Prostate gland (tissue), 2 donors: ENCODE measurements around the gene MMS19. TPM values are rescaled to one million over a fixed set of nuclear protein-coding genes. Genes with fewer than 3 reads are reported as not detected.

Source experiments
- DNase-seq: peaks from one replicate; pipeline ENCODE4 v3.0.0-alpha.2; 2019; ENCODE audit warnings: low spot score
- H3K27ac ChIP-seq, 2 donors: fragments of 200-600 bp; sonication (generic); 2 replicates each; pipeline ENCODE4 v1.5.1; 2017 to 2019
- H3K27me3 ChIP-seq: fragments of 200-600 bp; sonication (generic); replicated peaks from 2 replicates; pipeline ENCODE4 v1.5.1; 2019; ENCODE audit not compliant: insufficient read depth
- H3K36me3 ChIP-seq, 2 donors: fragments of 200-600 bp; sonication (generic); 1 replicate in 1 of 2; 2 replicates in 1 of 2; pipeline versions ENCODE4 v1.5.1 to v1.8.1; 2017 to 2019
- H3K4me1 ChIP-seq: fragments of 200-600 bp; sonication (generic); replicated peaks from 2 replicates; pipeline ENCODE4 v1.5.1; 2019
- H3K4me3 ChIP-seq, 2 donors: fragments of 200-600 bp; sonication (generic); 2 replicates each; pipeline ENCODE4 v1.5.1; 2017 to 2019
- H3K9me3 ChIP-seq: fragments of 200-600 bp; sonication (generic); 2 replicates; pipeline ENCODE4 v1.5.1; 2017
- CTCF ChIP-seq, 4 experiments: fragments of 200-600 bp in 2 of 4; fragments of 450-650 bp in 2 of 4; sonication (generic) in 2 of 4; IDR thresholded peaks; 1 replicate in 3 of 4; 2 replicates in 1 of 4; pipeline ENCODE4 v1.5.1; 2016 to 2019; ENCODE audit warnings: antibody characterized with exemption in 4 of 4, mild to moderate bottlenecking in 2 of 4, moderate library complexity in 2 of 4
- POLR2A ChIP-seq: fragments of 450-650 bp; IDR thresholded peaks from one replicate; pipeline ENCODE4 v1.6.1; 2016; ENCODE audit warnings: antibody characterized with exemption, mild to moderate bottlenecking
- POLR2AphosphoS5 ChIP-seq: sonication (generic); formaldehyde crosslinking; IDR thresholded peaks from one replicate; pipeline ENCODE4 v1.6.1; 2017; ENCODE audit warnings: antibody characterized with exemption
- WGBS: methylation state at CpG from one replicate; pipeline ENCODE4 v1.1.5; 2018; 5-methylcytosine and 5-hydroxymethylcytosine counted together
- intact Hi-C: fragments of 100-400 bp; cut with DNase I; formaldehyde crosslinking; loops from one replicate; pipeline ENCODE4 v1.14.2; 2022
- total RNA-seq, 2 donors: library from RNA; depleted of rRNA; stranded (reverse); fragments of >200 nt; gene quantifications; one replicate each; pipeline ENCODE4 v1.1.0, GENCODE V29; 2016

MMS19 gene
- total RNA-seq, 2 donors from 2014 or later, result 41.5 to 207 TPM

- intact Hi-C loops, result no loop called here
- no peak overlapping the region for H3K4me3 ChIP-seq
- TF ChIP-seq POLR2AphosphoS5, result no peak
- TF ChIP-seq POLR2A, result no peak
- TF ChIP-seq CTCF (IDR thresholded peaks at IDR 0.05), result no peak
- no peaks in the 10 kb centered on the region for H3K27me3 ChIP-seq
- WGBS, result 95% methylated on average over 5 of the region's 5 CpGs
- no peak overlapping the region for H3K27ac ChIP-seq
- DNase-seq, result no peak
- no peaks in the 10 kb centered on the region for H3K4me1 ChIP-seq
- no peaks in the 10 kb centered on the region for H3K9me3 ChIP-seq
- H3K36me3 ChIP-seq, result no peaks in the 10 kb centered on the region
Observed at GRCh38 chr10:97525086-97525485, 26.9 kb upstream of the MMS19 start.

GRCh38 chr10:97522937-97523336 lies 24.7 kb upstream of the MMS19 start:
- Histone ChIP-seq H3K27me3 (no peaks in the 10 kb centered on the region), H3K36me3 (no peaks in the 10 kb centered on the region), H3K9me3 (no peaks in the 10 kb centered on the region), H3K4me1 (no peaks in the 10 kb centered on the region), H3K27ac (no peak overlapping the region), H3K4me3 (no peak overlapping the region)
- TF ChIP-seq CTCF (IDR thresholded peaks at IDR 0.05) (no peak), POLR2AphosphoS5 (no peak), POLR2A (no peak)
- 83% methylated on average over 8 of the region's 8 CpGs for WGBS
- intact Hi-C loops, result no loop called here
- no peak for DNase-seq

- no peak for DNase-seq
- TF ChIP-seq POLR2A (no peak), POLR2AphosphoS5 (no peak), CTCF (IDR thresholded peaks at IDR 0.05) (no peak)
- intact Hi-C loops, result no loop called here
- Histone ChIP-seq H3K27me3 (no peaks in the 10 kb centered on the region), H3K9me3 (no peaks in the 10 kb centered on the region), H3K27ac (no peak overlapping the region), H3K4me1 (no peaks in the 10 kb centered on the region), H3K36me3 (no peaks in the 10 kb centered on the region), H3K4me3 (no peak overlapping the region)
- WGBS, result 71% methylated on average over 6 of the region's 6 CpGs
Observed at GRCh38 chr10:97522071-97522470, 23.8 kb upstream of the MMS19 start.

- DNase-seq, result no peak
- H3K27ac ChIP-seq, result no peak overlapping the region
- H3K36me3 ChIP-seq, result no peaks in the 10 kb centered on the region
- no peaks in the 10 kb centered on the region for H3K4me1 ChIP-seq
- H3K27me3 ChIP-seq, result no peaks in the 10 kb centered on the region
- intact Hi-C loops, result no loop called here
- 75% methylated on average over 11 of the region's 11 CpGs for WGBS
- no peak for TF ChIP-seq POLR2AphosphoS5
- TF ChIP-seq CTCF (IDR thresholded peaks at IDR 0.05), result no peak
- no peak for TF ChIP-seq POLR2A
- H3K9me3 ChIP-seq, result no peaks in the 10 kb centered on the region
- H3K4me3 ChIP-seq, result no peak overlapping the region
Observed at GRCh38 chr10:97520978-97521761, 22.9 kb upstream of the MMS19 start.

GRCh38 chr10:97520520-97520919 lies 22.3 kb upstream of the MMS19 start:
- 92% methylated on average over 5 of the region's 5 CpGs for whole genome bisulfite sequencing

More at GRCh38 chr10:97520520-97520919, 22.3 kb upstream of the MMS19 start:
- intact Hi-C loops, result no loop called here
- Histone ChIP-seq H3K4me1 (no peaks in the 10 kb centered on the region), H3K27ac (no peak overlapping the region), H3K4me3 (no peak overlapping the region), H3K36me3 (no peaks in the 10 kb centered on the region), H3K27me3 (no peaks in the 10 kb centered on the region), H3K9me3 (no peaks in the 10 kb centered on the region)
- no peak for DNase-seq
- TF ChIP-seq POLR2AphosphoS5, result no peak
